ENCODE measurements around the gene NCCRP1. TPM values are rescaled to one million over a fixed set of nuclear protein-coding genes. Genes with fewer than 3 reads are reported as not detected.
A peak's percentile ranks its signal among the peaks of the same experiment; 100 is the strongest.

Gene NCCRP1
- polyA plus RNA-seq, 1 donor = 0.26 TPM

DNA sequence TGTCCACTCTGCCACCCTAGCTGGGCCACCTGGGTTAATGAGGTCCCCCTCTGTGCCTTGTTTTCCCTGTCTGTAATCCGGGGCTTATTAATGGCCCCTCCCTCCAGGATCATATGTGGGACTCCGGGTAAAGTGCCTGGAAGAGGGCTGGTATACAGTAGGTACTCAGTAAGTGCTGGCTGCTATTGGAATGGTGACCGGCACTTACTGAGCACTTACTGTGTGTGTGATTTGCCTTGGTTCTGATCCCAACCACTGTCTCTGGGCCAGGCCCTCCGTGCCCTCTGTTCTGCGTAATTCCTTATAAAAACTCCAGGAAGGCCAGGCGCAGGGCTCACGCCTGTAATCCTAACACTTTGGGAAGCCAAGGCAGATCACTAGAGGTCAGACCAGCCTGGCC lies 30.9 kb upstream of the NCCRP1 start:
- DNase-seq = no peak

DNA sequence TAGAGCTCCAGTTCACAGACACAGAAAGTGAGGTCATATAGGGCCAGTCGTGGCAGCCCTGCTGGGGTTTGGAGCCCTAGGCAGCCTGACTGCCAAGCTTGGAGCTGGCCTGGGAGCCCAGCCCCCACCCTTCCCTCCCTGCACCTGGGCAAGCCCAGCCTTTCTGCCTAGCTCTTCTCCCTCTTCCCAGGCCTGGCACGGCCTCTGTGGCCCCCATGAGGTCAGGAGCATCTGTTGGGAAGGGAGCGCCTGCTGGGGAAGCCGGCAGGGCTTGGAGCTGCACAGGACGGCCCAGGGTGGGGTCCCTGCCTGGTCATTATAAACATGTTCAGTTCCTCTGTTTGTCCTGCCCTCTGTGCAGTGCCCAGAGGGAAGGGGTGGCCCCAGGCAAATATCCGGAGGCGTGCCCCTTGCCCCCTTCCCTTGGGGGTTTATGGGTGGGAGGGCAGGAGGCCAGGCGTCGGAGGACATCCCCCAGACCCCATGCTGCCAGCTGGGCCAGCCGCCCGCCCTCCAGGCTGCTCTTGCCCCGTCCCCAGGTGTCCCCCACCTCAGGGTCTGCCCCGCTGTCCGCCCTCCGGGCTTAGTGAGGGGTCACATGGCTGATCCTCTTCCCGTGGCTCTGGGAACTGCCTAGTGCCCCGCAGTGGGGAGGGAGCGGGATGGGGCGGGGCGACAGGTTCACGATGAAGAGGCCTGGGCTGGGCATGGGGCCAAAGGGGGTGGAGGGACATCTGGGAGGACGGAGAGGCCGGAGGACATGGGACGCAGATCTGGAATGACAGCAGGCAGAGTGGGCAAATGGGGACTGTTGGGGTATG lies 30.0 kb upstream of the NCCRP1 start:
- DNase-seq = peak; percentile 46

DNA sequence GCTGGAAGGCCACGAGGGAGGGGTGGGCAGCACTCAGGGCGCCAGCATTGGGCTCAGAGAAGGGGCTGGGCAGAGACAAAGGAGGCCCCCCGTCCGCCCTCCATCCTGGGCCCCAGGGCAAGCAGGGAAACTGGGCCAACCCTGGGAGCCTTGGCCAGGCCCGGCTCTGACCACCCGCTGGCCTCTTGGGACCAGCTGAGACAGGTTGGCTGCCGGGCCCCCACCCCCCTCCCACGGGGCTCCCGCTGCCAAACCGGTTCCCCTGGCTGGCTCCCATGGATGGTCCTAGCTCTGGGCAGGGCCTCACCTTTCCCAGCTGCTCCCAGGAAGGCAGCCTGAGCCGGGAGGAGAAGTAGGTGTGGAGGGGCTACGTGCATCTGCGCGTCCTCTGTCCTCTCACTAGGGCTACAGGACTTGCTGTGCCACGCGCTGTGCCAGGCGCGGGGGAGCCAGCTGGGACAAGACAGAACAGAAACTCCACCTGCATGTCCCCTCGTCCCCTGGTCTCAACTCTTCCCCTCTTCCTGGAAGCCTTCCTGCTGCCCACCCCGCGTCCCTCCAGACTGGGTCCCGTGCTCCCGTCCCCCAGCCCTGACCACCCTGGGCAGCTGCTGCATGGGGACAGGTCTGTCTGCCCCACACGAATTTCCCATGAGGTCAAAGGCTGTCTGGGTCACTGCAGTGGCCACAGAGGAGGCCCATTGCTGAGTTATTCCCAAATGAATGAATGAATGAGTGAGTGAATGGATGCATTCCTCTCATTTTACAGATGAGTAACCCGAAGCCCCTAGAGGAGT lies 29.1 kb upstream of the NCCRP1 start:
- no peak for DNase-seq

GRCh38 chr19:39168258-39169142 lies 28.3 kb upstream of the NCCRP1 start:
- no peak for DNase-seq

DNA sequence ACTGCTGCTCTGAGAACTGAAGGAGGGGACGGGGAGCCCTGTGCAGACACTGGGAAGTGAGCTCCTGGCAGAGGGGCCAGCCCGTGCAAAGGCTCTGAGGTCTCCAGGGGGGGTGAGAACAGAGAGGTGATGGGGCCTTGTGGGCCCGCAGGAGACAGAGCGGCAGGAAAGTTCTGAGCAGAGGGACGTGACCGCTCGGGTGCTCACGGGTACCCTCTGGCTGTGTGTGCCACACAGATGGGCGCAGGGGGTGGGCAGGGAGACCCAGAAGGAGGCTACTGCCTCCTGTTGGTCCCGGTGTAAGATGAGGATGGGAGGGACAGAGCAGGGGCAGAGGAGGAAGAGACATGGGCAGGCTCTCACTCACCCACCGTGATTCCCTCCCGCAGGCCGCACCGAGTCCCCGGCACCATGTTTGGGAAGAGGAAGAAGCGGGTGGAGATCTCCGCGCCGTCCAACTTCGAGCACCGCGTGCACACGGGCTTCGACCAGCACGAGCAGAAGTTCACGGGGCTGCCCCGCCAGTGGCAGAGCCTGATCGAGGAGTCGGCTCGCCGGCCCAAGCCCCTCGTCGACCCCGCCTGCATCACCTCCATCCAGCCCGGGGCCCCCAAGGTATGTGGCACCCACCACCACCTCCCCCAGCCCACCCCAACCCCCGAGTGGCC lies 27.5 kb upstream of the NCCRP1 start:
- DNase-seq = no peak

DNA sequence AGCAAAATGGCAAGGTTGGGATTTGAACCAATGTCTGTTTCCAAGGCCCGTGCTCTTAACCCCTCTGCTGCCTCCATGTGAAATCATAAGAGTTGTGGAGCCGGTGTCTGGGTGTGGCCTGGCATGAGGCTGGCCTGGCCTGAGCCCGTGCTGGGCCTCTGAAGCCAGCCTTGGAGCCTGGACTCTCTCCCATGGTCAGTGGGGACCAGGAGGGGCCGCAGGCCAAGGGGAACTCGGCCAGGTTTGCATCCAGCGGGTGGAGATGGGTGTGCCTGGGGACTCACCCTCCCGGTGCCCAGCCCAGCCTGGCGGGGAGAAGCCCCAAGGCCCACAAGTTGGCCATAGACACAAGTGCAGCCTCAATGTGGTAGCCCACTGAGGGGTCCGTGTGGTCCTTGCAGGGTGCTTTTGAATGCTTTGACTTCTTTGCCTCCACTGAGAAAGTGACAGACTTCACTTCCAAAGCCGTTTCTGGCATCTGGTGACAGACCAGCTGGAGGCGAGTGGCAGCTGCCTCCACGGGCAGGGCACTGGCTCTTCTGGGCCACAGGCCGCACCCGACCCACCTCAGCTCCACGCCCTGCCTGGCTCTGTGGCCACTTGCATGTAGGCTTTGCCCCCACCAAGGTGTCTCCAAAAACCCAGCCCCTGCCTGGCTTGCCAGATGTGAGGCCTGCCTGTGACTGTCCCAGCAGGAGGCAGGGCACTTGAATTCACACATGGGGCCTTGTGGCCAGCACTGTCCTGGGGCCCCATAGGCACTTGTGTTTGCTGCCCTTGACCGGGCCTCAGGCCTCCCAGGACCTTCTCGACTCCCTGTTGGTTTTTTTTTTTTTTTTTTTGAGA lies 26.2 kb upstream of the NCCRP1 start:
- no peak for DNase-seq

GRCh38 chr19:39171479-39172465 lies 25.0 kb upstream of the NCCRP1 start:
- no peak for DNase-seq

DNA sequence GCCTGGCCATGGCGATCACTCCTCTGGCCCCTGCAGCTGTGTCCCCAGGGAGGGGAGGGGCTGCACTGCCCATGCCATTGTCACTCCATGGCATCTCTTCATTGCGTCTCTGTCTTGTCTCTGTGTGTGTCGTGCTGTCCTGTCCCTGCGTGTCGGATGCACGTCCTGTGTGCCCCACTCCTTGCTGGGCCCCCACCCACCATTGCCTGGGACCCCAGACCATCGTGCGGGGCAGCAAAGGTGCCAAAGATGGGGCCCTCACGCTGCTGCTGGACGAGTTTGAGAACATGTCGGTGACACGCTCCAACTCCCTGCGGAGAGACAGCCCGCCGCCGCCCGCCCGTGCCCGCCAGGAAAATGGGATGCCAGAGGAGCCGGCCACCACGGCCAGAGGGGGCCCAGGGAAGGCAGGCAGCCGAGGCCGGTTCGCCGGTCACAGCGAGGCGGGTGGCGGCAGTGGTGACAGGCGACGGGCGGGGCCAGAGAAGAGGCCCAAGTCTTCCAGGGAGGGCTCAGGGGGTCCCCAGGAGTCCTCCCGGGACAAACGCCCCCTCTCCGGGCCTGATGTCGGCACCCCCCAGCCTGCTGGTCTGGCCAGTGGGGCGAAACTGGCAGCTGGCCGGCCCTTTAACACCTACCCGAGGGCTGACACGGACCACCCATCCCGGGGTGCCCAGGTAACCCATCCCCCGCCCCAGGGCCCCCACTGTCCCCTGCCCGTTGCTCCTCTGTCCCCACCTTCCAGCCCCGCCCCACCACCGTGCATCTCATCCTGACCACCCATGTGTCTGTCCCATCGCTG lies 23.9 kb upstream of the NCCRP1 start:
- no peak for DNase-seq

DNA sequence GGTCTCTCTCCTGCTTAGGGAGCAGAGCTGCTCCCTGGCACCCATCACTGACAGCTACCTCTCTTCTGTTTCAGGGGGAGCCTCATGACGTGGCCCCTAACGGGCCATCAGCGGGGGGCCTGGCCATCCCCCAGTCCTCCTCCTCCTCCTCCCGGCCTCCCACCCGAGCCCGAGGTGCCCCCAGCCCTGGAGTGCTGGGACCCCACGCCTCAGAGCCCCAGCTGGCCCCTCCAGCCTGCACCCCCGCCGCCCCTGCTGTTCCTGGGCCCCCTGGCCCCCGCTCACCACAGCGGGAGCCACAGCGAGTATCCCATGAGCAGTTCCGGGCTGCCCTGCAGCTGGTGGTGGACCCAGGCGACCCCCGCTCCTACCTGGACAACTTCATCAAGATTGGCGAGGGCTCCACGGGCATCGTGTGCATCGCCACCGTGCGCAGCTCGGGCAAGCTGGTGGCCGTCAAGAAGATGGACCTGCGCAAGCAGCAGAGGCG lies 23.2 kb upstream of the NCCRP1 start:
- DNase-seq = no peak

- DNase-seq = no peak
These were observed 22.6 kb upstream of the NCCRP1 start for GRCh38 chr19:39174142-39174541.

DNA sequence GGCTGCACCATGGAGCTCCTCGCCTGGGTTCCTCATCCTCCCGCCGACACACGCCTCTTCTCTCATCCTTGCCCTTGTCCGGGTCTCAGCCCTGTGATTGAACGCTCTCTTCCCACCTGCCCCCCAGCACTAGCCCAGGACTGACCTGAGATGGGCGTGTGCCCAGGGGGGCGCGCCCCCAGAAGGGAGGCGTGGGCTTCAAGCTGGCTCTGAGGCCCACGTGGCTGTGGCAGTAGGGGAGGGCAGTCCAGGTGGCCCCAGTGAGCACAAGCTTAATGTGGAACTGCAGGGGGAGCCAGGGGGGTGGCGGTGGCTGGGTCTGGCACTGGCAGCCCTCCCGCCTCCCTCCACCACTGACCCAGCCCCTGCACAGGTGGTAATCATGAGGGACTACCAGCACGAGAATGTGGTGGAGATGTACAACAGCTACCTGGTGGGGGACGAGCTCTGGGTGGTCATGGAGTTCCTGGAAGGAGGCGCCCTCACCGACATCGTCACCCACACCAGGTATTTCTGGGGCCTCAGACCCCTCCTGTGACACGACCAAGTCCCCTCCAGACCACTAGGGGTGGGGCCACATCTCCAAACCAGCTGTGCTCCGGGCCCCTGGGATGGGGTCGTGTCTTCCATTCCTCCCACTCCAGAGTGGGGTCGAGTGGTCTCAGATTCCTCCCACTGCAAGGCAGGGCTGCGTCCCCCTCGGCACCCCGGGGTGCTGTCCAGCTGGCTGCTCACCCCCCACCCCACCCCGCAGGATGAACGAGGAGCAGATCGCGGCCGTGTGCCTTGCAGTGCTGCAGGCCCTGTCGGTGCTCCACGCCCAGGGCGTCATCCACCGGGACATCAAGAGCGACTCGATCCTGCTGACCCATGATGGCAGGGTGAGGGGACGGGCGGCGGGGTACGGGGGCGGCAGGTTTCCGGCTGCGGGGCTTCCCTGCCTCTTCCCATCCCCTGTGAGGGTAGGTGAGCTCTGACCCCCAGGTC lies 21.9 kb upstream of the NCCRP1 start:
- no peak for DNase-seq

- DNase-seq = no peak
These were observed 21.2 kb upstream of the NCCRP1 start for GRCh38 chr19:39175564-39175963.

GRCh38 chr19:39177110-39177699 lies 19.6 kb upstream of the NCCRP1 start:
- no peak for DNase-seq

GRCh38 chr19:39177736-39178135 lies 19.0 kb upstream of the NCCRP1 start:
- DNase-seq = no peak

DNA sequence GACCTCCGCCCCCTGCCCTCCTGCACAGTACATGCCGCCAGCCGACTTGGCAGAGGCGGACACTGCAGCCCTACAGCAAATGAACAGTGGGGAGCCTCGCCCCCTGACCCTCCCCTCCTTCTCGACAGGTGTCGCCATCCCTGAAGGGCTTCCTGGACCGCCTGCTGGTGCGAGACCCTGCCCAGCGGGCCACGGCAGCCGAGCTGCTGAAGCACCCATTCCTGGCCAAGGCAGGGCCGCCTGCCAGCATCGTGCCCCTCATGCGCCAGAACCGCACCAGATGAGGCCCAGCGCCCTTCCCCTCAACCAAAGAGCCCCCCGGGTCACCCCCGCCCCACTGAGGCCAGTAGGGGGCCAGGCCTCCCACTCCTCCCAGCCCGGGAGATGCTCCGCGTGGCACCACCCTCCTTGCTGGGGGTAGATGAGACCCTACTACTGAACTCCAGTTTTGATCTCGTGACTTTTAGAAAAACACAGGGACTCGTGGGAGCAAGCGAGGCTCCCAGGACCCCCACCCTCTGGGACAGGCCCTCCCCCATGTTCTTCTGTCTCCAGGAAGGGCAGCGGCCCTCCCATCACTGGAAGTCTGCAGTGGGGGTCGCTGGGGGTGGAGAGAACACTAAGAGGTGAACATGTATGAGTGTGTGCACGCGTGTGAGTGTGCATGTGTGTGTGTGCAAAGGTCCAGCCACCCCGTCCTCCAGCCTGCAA lies 18.3 kb upstream of the NCCRP1 start:
- no peak for DNase-seq

- no peak for DNase-seq
These were observed 17.0 kb upstream of the NCCRP1 start for GRCh38 chr19:39179754-39180153.

- no peak for DNase-seq
These were observed 16.0 kb upstream of the NCCRP1 start for GRCh38 chr19:39180749-39181148.

All from hindlimb muscle (tissue), 1 donor.